ENCODE results near the gene PTPN9.
A peak's percentile ranks its signal among the peaks of the same experiment; 100 is the strongest.
"Not testable (repeated sequence)": the region's sequence is repeated elsewhere in the genome, so short reads cannot be mapped to it uniquely, and the experiment has no call there.

Gene PTPN9

GRCh38 chr15:75454471-75455378 is 124.4 kb downstream of the PTPN9 start:
- DNase-seq (ENCODE audit: low read depth, low spot score): peak; percentile 73

GRCh38 chr15:75453703-75454470 is 125.2 kb downstream of the PTPN9 start:
- peak; percentile 92 for DNase-seq (ENCODE audit: low read depth, low spot score)

GRCh38 chr15:75452865-75453702 is 126.0 kb downstream of the PTPN9 start:
- peak; percentile 46 for DNase-seq (ENCODE audit: low read depth, low spot score)

- peak; percentile 25 for DNase-seq (ENCODE audit: low read depth, low spot score)
Measured at GRCh38 chr15:75452364-75452864, 126.7 kb downstream of the PTPN9 start.

- DNase-seq (ENCODE audit: low read depth, low spot score): peak; percentile 100
Measured at GRCh38 chr15:75451674-75452363, 127.3 kb downstream of the PTPN9 start, which contains the start of gene SIN3A. Gene SIN3A, minus strand, starts transcription at chr15:75451690. Its CDS starts 21,315 bp downstream, at chr15:75430375.

- DNase-seq (ENCODE audit: low read depth, low spot score): no peak
Measured at GRCh38 chr15:75451202-75451673, 127.9 kb downstream of the PTPN9 start.

- DNase-seq (ENCODE audit: low read depth, low spot score): peak; percentile 93
Measured at GRCh38 chr15:75450307-75451201, 128.6 kb downstream of the PTPN9 start.

GRCh38 chr15:75449585-75450306 is 129.4 kb downstream of the PTPN9 start:
- DNase-seq (ENCODE audit: low read depth, low spot score): no peak

GRCh38 chr15:75448171-75448570 is 130.9 kb downstream of the PTPN9 start:
- not testable (repeated sequence) for DNase-seq (ENCODE audit: low read depth, low spot score)

- no peak for DNase-seq (ENCODE audit: low read depth, low spot score)
Measured at GRCh38 chr15:75446151-75446550, 133.0 kb downstream of the PTPN9 start.

- DNase-seq (ENCODE audit: low read depth, low spot score): not testable (repeated sequence)
Measured at GRCh38 chr15:75445324-75445723, 133.8 kb downstream of the PTPN9 start.

- not testable (repeated sequence) for DNase-seq (ENCODE audit: low read depth, low spot score)
Measured at GRCh38 chr15:75443972-75444453, 135.1 kb downstream of the PTPN9 start.

GRCh38 chr15:75437721-75438120 is 141.4 kb downstream of the PTPN9 start:
- no peak for DNase-seq (ENCODE audit: low read depth, low spot score)

GRCh38 chr15:75436881-75437280 is 142.2 kb downstream of the PTPN9 start:
- DNase-seq (ENCODE audit: low read depth, low spot score): no peak

- no peak for DNase-seq (ENCODE audit: low read depth, low spot score)
Measured at GRCh38 chr15:75431682-75432081, 147.4 kb downstream of the PTPN9 start.

GRCh38 chr15:75431270-75431669 is 147.8 kb downstream of the PTPN9 start:
- DNase-seq (ENCODE audit: low read depth, low spot score): no peak

- no peak for DNase-seq (ENCODE audit: low read depth, low spot score)
Measured at GRCh38 chr15:75430259-75430658, 148.9 kb downstream of the PTPN9 start.

GRCh38 chr15:75428152-75428551 is 151.0 kb downstream of the PTPN9 start:
- no peak for DNase-seq (ENCODE audit: low read depth, low spot score)

Data from activated naive CD8-positive, alpha-beta T cell treated with anti-CD3 and anti-CD28 coated beads, Interleukin-2, amount 50 U/mL, for 16 hours (primary cell).